GM12864 (cell line): ENCODE results near the gene ELMO1.

ENCODE experiments used
- DNase-seq: peaks from one replicate; pipeline ENCODE4 v3.0.0-alpha.2; 2011; ENCODE audit warnings: low read depth
- H3K4me3 ChIP-seq: 2 replicates; pipeline ENCODE4 v1.5.1; 2011; ENCODE audit warnings: mild to moderate bottlenecking, low read depth, low read length, control low read depth
- TF ChIP-seq, protein P1 (sequence below): IDR thresholded peaks from 2 replicates; pipeline ENCODE4 v1.5.1; 2011; ENCODE audit warnings: low read depth, mild to moderate bottlenecking, moderate library complexity, low read length, control low read depth, inconsistent platforms; ENCODE audit errors: missing control alignments

Gene ELMO1

DNA sequence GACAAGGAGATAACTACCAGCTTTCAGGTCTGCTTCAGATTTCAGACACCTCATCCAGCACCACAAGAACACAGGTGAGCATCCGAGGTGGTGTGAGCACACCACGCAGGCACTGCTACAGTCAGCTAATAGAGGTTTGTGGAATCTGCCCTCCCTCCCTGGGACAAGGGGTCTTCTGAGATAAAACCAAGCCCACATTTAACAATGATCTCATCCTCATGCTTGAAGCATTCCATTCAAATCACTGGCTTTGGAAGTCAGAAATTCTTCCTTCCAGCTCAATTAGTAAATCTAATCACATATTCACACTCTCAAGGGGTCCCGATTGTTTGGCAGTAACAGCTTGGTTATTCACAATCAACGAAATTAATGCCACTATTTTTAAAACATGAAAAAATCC, 331.4 kb downstream of the ELMO1 start:
- TF ChIP-seq, protein P1, sequence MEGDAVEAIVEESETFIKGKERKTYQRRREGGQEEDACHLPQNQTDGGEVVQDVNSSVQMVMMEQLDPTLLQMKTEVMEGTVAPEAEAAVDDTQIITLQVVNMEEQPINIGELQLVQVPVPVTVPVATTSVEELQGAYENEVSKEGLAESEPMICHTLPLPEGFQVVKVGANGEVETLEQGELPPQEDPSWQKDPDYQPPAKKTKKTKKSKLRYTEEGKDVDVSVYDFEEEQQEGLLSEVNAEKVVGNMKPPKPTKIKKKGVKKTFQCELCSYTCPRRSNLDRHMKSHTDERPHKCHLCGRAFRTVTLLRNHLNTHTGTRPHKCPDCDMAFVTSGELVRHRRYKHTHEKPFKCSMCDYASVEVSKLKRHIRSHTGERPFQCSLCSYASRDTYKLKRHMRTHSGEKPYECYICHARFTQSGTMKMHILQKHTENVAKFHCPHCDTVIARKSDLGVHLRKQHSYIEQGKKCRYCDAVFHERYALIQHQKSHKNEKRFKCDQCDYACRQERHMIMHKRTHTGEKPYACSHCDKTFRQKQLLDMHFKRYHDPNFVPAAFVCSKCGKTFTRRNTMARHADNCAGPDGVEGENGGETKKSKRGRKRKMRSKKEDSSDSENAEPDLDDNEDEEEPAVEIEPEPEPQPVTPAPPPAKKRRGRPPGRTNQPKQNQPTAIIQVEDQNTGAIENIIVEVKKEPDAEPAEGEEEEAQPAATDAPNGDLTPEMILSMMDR = no peak
- H3K4me3 ChIP-seq = no peak overlapping the region
- DNase-seq = no peak

DNA sequence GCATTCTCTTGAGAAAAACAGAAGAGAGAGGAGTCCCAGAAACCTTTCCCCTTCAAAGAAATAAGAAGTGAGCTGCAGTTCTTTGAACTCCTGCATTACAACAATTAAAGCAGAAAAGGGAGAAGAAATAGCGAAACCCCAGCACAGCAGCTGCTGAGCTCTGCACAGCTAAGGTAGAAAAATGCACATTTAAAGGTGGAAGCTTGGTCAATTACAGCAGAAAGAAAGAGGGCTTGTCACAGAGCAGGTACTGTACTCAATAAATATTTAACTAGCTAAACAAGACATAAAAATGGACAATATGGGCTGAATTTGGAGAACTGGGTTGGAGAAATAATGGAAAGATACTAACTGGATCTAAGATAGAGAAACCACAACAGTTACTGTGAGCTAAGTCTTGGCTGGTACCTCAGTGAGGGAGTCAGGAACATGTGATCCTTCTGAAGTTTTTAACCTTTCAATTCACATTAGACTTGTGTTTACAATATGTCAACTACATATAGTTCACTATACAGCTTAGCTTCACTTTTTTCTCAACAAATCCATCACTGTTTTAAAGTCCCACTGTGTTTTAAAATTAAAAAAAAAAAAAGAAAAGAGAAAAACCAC, 332.5 kb downstream of the ELMO1 start:
- TF ChIP-seq, protein P1 = no peak
- no peak for DNase-seq
- H3K4me3 ChIP-seq = no peak overlapping the region

DNA sequence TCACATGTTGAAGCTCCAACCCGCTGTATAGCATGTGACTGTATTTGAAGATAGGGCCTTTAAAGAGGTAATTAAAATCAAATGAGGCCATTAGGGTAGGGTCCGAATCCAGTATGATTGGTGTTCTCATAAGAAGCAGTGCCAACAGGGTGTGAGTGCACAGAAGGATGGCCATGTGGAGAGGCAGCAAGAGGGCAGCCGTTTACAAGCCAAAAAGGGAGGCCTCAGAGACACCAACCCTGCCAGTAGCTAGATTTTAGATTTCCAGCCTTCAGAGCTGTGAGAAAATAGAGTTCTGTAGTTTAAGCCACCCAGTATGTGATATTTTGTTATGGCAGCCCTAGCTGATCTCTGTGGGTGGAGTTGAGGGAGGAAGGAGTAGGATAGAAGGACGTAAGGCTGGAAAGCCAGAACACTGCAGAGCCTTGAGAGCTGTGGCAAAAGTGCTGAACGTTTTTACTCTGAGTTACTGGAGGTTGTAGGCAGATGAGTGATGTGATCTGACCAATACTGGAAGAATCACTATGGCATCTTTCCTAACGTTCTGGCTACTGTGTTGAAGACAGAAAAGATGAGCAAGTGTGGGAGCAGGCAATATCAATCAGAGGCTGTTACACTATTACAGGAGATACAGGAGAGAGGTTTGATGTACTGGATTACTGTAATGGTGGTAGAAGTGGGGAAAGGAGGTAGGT, 334.9 kb downstream of the ELMO1 start:
- TF ChIP-seq, protein P1 = no peak
- no peak overlapping the region for H3K4me3 ChIP-seq
- DNase-seq = no peak

DNA sequence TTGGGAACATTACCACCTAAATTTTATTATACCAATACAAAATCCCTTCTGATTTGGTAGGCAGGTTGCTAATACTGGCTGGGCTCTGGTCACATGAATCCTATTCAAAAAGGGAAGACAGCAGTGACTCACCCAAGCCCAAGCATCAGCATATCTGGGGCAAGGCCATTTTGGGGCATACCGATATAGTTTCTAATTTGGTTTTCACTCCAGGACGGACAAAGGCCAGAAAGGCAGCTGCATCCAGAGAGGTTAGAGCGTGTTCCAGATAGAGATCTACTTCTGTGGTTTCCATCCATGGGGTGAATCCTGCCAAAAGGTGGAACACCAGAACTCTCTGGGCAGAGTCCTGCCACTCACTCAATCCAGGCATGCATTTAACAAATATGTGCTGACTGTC, 335.8 kb downstream of the ELMO1 start:
- H3K4me3 ChIP-seq = no peak overlapping the region
- TF ChIP-seq, protein P1 = no peak
- no peak for DNase-seq

DNA sequence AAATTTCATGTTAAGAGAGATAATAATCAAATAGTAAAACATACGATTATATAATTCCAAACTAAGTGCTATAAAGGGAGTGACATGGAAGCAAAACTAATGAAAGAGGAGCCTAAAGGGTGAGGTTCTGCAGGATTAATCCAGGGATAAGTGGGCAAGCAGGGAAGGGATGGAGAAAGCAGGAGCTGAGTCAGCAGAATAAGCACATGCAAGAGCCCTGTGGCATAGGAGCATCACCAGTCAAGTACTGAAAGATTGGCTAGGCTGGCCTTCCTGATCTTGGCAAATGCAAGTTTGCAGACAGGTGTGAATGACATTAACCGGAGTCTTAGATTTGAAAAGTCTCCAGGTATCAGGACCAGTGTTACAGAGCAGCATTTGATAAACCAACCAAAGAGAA, 336.4 kb downstream of the ELMO1 start:
- H3K4me3 ChIP-seq = no peak overlapping the region
- no peak for DNase-seq
- TF ChIP-seq, protein P1 = no peak

DNA sequence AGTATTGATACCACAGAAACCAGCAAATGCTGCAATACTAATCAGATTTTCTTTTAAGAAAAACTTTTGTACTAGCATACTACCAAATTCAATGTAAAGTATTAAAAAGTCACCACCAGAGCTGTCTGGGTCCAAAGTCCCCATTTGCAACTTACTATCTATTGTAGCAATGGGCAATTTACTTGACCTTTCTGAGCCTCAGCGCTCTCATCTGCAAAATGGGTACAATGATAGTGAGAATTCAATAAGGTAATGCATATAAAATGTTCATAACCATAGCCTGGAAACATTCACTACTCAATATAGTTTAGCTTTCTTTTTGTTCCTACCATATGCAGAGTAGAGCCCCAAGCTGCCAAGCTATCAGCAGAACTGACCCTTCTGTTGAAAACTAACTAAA, 337.2 kb downstream of the ELMO1 start:
- DNase-seq = no peak
- TF ChIP-seq, protein P1 = no peak
- H3K4me3 ChIP-seq = no peak overlapping the region
